HEK293 (cell line): ENCODE data around the gene ERAL1.
"Not testable (repeated sequence)": the region's sequence is repeated elsewhere in the genome, so short reads cannot be mapped to it uniquely, and the experiment has no call there.

Experiments used
- CTCF ChIA-PET: fragments of 350-600 bp; formaldehyde crosslinking; extraction: SDS; loops from one replicate; lab custom pipeline; 2021; ENCODE audit warnings: antibody characterized with exemption; lab: Yijun Ruan, JAX
- POLR2A ChIA-PET: fragments of 300-600 bp; formaldehyde crosslinking; extraction: SDS; loops from one replicate; lab custom pipeline; 2020; ENCODE audit warnings: antibody characterized with exemption, inconsistent platforms; lab: Yijun Ruan, JAX
- H3K27ac ChIP-seq: fragments of 200-500 bp; sonication (Bioruptor generic); 2 replicates; pipeline ENCODE4 v1.5.1; 2014; ENCODE audit warnings: low read depth, low read length, control low read depth, inconsistent platforms; ENCODE audit errors: extremely low read depth
- H3K36me3 ChIP-seq, 2 experiments: fragments of 200-500 bp in 1 of 2; sonication (Bioruptor generic) in 1 of 2; 1 replicate in 1 of 2; 2 replicates in 1 of 2; pipeline ENCODE4 v1.5.1; 2014 to 2017; ENCODE audit warnings: inconsistent platforms in 2 of 2, low read length in 2 of 2; ENCODE audit not compliant: control insufficient read depth in 2 of 2, insufficient read depth in 1 of 2
- H3K4me1 ChIP-seq: fragments of 200-500 bp; sonication (Bioruptor generic); 2 replicates; pipeline ENCODE4 v1.5.1; 2014; ENCODE audit warnings: mild to moderate bottlenecking, low read length, inconsistent platforms; ENCODE audit not compliant: control insufficient read depth, insufficient read depth
- H3K4me3 ChIP-seq: 2 replicates; pipeline ENCODE4 v1.5.1; 2011; ENCODE audit warnings: low read depth, mild to moderate bottlenecking, control low read depth, low read length, moderate library complexity
- H3K9me3 ChIP-seq: fragments of 200-500 bp; sonication (Bioruptor generic); 2 replicates; pipeline ENCODE4 v1.5.1; 2014; ENCODE audit warnings: low read depth, low read length, inconsistent platforms; ENCODE audit not compliant: control insufficient read depth, insufficient read depth
- PRDM1 ChIP-seq: fragments of 450-650 bp; formaldehyde crosslinking; IDR thresholded peaks from 2 replicates; pipeline ENCODE4; 2016; ENCODE audit warnings: missing biosample characterization, missing genetic modification characterization
- TCF7L2 ChIP-seq: IDR thresholded peaks from 2 replicates; pipeline ENCODE4 v1.6.1; 2011; ENCODE audit warnings: low read depth, mild to moderate bottlenecking, inconsistent platforms, low read length, moderate library complexity, borderline replicate concordance
- YY2 ChIP-seq: fragments of 450-650 bp; formaldehyde crosslinking; IDR thresholded peaks from 2 replicates; pipeline ENCODE4 v1.5.1; 2016; ENCODE audit warnings: missing biosample characterization, missing genetic modification characterization
- ZNF366 ChIP-seq: fragments of 450-650 bp; formaldehyde crosslinking; conservative IDR thresholded peaks from 2 replicates; pipeline ENCODE4 v1.5.1; 2016; ENCODE audit warnings: missing biosample characterization, missing genetic modification characterization
- ZNF501 ChIP-seq: fragments of 450-650 bp; formaldehyde crosslinking; IDR thresholded peaks from 2 replicates; pipeline ENCODE4 v1.5.1; 2016; ENCODE audit warnings: missing biosample characterization, missing genetic modification characterization
- ZNF596 ChIP-seq: fragments of 450-650 bp; IDR thresholded peaks from 2 replicates; pipeline ENCODE4 v1.5.0; 2018; ENCODE audit warnings: missing biosample characterization, mild to moderate bottlenecking, missing genetic modification characterization, moderate library complexity
- ZNF600 ChIP-seq: fragments of 450-650 bp; formaldehyde crosslinking; IDR thresholded peaks from 2 replicates; pipeline ENCODE4 v1.5.1; 2016; ENCODE audit warnings: missing biosample characterization, missing genetic modification characterization
- ZNF660 ChIP-seq: fragments of 450-650 bp; IDR thresholded peaks from 2 replicates; pipeline ENCODE4 v1.5.1; 2018; ENCODE audit warnings: missing biosample characterization, mild to moderate bottlenecking, missing genetic modification characterization
- TF ChIP-seq, protein P1 (sequence below): fragments of 450-650 bp; formaldehyde crosslinking; IDR thresholded peaks from 2 replicates; pipeline ENCODE4 v1.5.1; 2017; ENCODE audit warnings: missing biosample characterization, missing genetic modification characterization
- TF ChIP-seq, protein P2 (sequence below): fragments of 450-650 bp; formaldehyde crosslinking; IDR thresholded peaks from 2 replicates; pipeline ENCODE4 v1.5.1; 2016; ENCODE audit warnings: missing biosample characterization, missing genetic modification characterization, low read depth
- TF ChIP-seq, protein P3 (sequence below): fragments of 450-650 bp; formaldehyde crosslinking; IDR thresholded peaks from 2 replicates; pipeline ENCODE4 v1.5.1; 2016; ENCODE audit warnings: missing biosample characterization, missing genetic modification characterization
- TF ChIP-seq, protein P4 (sequence below): fragments of 450-650 bp; formaldehyde crosslinking; IDR thresholded peaks from 2 replicates; pipeline ENCODE4; 2016; ENCODE audit warnings: missing biosample characterization, missing genetic modification characterization
- TF ChIP-seq, protein P5 (sequence below): fragments of 450-650 bp; formaldehyde crosslinking; IDR thresholded peaks from 2 replicates; pipeline ENCODE4 v1.5.1; 2017; ENCODE audit warnings: missing biosample characterization, missing genetic modification characterization

The ERAL1 gene

GRCh38 chr17:28902819-28903545 lies 48.2 kb downstream of the ERAL1 start, which contains the start of gene DHRS13 (continued):
- peak; percentile 41; the same call in 1 of the 2 replicates for TF ChIP-seq YY2
- peak; percentile 53 for TF ChIP-seq ZNF596
- TF ChIP-seq, protein P1, sequence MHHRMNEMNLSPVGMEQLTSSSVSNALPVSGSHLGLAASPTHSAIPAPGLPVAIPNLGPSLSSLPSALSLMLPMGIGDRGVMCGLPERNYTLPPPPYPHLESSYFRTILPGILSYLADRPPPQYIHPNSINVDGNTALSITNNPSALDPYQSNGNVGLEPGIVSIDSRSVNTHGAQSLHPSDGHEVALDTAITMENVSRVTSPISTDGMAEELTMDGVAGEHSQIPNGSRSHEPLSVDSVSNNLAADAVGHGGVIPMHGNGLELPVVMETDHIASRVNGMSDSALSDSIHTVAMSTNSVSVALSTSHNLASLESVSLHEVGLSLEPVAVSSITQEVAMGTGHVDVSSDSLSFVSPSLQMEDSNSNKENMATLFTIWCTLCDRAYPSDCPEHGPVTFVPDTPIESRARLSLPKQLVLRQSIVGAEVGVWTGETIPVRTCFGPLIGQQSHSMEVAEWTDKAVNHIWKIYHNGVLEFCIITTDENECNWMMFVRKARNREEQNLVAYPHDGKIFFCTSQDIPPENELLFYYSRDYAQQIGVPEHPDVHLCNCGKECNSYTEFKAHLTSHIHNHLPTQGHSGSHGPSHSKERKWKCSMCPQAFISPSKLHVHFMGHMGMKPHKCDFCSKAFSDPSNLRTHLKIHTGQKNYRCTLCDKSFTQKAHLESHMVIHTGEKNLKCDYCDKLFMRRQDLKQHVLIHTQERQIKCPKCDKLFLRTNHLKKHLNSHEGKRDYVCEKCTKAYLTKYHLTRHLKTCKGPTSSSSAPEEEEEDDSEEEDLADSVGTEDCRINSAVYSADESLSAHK, result no peak; the same call in 1 of the 2 replicates
- TF ChIP-seq, protein P2, sequence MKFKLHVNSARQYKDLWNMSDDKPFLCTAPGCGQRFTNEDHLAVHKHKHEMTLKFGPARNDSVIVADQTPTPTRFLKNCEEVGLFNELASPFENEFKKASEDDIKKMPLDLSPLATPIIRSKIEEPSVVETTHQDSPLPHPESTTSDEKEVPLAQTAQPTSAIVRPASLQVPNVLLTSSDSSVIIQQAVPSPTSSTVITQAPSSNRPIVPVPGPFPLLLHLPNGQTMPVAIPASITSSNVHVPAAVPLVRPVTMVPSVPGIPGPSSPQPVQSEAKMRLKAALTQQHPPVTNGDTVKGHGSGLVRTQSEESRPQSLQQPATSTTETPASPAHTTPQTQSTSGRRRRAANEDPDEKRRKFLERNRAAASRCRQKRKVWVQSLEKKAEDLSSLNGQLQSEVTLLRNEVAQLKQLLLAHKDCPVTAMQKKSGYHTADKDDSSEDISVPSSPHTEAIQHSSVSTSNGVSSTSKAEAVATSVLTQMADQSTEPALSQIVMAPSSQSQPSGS (tag by site-specific recombination), result no peak
- TF ChIP-seq, protein P3, sequence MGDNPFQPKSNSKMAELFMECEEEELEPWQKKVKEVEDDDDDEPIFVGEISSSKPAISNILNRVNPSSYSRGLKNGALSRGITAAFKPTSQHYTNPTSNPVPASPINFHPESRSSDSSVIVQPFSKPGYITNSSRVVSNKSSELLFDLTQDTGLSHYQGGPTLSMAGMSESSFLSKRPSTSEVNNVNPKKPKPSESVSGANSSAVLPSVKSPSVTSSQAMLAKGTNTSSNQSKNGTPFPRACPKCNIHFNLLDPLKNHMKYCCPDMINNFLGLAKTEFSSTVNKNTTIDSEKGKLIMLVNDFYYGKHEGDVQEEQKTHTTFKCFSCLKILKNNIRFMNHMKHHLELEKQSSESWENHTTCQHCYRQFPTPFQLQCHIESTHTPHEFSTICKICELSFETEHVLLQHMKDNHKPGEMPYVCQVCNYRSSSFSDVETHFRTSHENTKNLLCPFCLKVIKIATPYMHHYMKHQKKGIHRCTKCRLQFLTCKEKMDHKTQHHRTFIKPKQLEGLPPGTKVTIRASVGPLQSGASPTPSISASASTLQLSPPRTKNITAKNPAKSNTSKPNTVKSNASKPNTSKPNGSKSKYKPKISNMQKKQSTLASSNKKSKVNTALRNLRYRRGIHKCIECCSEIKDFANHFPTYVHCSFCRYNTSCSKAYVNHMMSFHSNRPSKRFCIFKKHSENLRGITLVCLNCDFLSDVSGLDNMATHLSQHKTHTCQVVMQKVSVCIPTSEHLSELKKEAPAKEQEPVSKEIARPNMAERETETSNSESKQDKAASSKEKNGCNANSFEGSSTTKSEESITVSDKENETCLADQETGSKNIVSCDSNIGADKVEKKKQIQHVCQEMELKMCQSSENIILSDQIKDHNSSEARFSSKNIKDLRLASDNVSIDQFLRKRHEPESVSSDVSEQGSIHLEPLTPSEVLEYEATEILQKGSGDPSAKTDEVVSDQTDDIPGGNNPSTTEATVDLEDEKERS (tag by site-specific recombination), result no peak
- TF ChIP-seq TCF7L2, result no peak

DNA sequence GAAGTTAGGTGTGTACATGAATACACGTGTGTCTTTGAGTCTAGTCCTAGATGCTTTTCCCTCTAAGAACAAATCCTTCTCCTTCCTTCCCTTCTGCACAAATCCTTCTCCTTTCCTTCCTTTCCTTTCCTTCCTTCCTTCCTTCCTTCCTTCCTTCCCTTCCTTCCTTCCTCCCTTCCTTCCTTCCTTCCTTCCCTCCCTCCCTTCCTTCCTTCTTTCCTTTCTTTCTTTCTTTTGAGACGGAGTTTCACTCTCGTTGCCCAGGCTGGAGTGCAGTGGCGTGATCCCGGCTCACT lies 48.7 kb downstream of the ERAL1 start:
- not testable (repeated sequence) for H3K4me1 ChIP-seq, H3K27ac ChIP-seq, H3K4me3 ChIP-seq, H3K9me3 ChIP-seq
- H3K36me3 ChIP-seq, result peaks cover 7 to 50% of the 10 kb centered on the region in 2 experiments; a peak in 2 of 3 replicates
- TF ChIP-seq PRDM1 (tag by site-specific recombination), result peak; percentile 61
- TF ChIP-seq, protein P4, sequence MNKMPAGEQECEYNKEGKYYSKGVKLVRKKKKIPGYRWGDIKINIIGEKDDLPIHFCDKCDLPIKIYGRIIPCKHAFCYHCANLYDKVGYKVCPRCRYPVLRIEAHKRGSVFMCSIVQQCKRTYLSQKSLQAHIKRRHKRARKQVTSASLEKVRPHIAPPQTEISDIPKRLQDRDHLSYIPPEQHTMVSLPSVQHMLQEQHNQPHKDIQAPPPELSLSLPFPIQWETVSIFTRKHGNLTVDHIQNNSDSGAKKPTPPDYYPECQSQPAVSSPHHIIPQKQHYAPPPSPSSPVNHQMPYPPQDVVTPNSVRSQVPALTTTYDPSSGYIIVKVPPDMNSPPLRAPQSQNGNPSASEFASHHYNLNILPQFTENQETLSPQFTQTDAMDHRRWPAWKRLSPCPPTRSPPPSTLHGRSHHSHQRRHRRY (tag by site-specific recombination), result peak; percentile 12; the same call in 1 of the 2 replicates
- peak; percentile 100 for TF ChIP-seq ZNF366 (tag by site-specific recombination)
- TF ChIP-seq ZNF600 (tag by site-specific recombination), result 0 out of 2 replicates have a peak, but pooled peaks have one; percentile 26
- CTCF ChIA-PET, result interaction anchor here (0.6 to 18.6 kb wide), 24 partner anchors 8 to 367 kb away, joined by 3 to 142 read pairs (median 5); partner anchors contain the start of genes NEK8, PHF12 and TLCD1
- POLR2A ChIA-PET, result interaction anchor here (1.5 kb wide), 1 partner anchor 48 kb away, joined by 3 read pairs; no protein-coding TSS in a partner anchor

- CTCF ChIA-PET, result interaction anchor here (0.6 to 18.6 kb wide), 9 partner anchors 11 to 183 kb away, joined by 3 to 142 read pairs (median 5); partner anchors contain the start of genes NEK8 and TLCD1
- H3K4me3 ChIP-seq, result no peak overlapping the region
- POLR2A ChIA-PET, result interaction anchor here (0.9 to 1.5 kb wide), 3 partner anchors 45 to 178 kb away, joined by 3 to 4 read pairs (median 3); partner anchors contain the start of gene TLCD1
- H3K27ac ChIP-seq, result no peak overlapping the region
- H3K36me3 ChIP-seq, result peaks cover 18 to 61% of the 10 kb centered on the region in 2 experiments
- H3K9me3 ChIP-seq, result no peaks in the 10 kb centered on the region
- H3K4me1 ChIP-seq, result no peaks in the 10 kb centered on the region
- TF ChIP-seq PRDM1 (tag by site-specific recombination) (0 out of 2 replicates have a peak, but pooled peaks have one; percentile 30), ZNF501 (tag by site-specific recombination) (no peak), ZNF660 (no peak)
- TF ChIP-seq, protein P5, sequence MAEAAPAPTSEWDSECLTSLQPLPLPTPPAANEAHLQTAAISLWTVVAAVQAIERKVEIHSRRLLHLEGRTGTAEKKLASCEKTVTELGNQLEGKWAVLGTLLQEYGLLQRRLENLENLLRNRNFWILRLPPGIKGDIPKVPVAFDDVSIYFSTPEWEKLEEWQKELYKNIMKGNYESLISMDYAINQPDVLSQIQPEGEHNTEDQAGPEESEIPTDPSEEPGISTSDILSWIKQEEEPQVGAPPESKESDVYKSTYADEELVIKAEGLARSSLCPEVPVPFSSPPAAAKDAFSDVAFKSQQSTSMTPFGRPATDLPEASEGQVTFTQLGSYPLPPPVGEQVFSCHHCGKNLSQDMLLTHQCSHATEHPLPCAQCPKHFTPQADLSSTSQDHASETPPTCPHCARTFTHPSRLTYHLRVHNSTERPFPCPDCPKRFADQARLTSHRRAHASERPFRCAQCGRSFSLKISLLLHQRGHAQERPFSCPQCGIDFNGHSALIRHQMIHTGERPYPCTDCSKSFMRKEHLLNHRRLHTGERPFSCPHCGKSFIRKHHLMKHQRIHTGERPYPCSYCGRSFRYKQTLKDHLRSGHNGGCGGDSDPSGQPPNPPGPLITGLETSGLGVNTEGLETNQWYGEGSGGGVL (tag by site-specific recombination), result no peak
These were observed 50.0 kb downstream of the ERAL1 start for GRCh38 chr17:28904800-28905199.
